Endothelial cell of umbilical vein (primary cell): Measurements from ENCODE around the gene NFATC1. TPM values are rescaled to one million over a fixed set of nuclear protein-coding genes. Genes with fewer than 3 reads are reported as not detected.

Experiments used
- BruUV-seq: library from RNA; stranded (reverse); fragments of 400-500 nt; replicated peaks from 2 replicates; lab custom pipeline; 2021; lab: Mats Ljungman, UMichigan
- CTCF ChIA-PET: fragments of 300-600, 350-600 bp; sonication (Branson Sonifier 250); formaldehyde crosslinking; loops from one replicate; lab custom pipeline; 2021; ENCODE audit warnings: antibody characterized with exemption, inconsistent platforms; lab: Charles Lee
- POLR2A ChIA-PET: fragments of 300-600, 350-600 bp; sonication (Branson Sonifier 250); formaldehyde crosslinking; loops from one replicate; lab custom pipeline; 2021; ENCODE audit warnings: antibody characterized with exemption, inconsistent platforms; lab: Charles Lee
- DNase-seq: peaks from one replicate; pipeline ENCODE4 v3.0.0-alpha.2; 2011; ENCODE audit warnings: low read depth, low spot score
- FAIRE-seq: peaks from 2 replicates; lab custom pipeline; 2011; peaks lifted over from hg19 to GRCh38; lab: Jason Lieb, UNC
- H2AFZ ChIP-seq: 2 replicates; pipeline ENCODE4 v1.6.0; 2012; ENCODE audit warnings: low read depth, low read length, control low read depth, inconsistent platforms
- H3K27ac ChIP-seq: 2 replicates; pipeline ENCODE4 v1.5.1; 2011; ENCODE audit warnings: low read depth, mild to moderate bottlenecking, control low read depth, low read length, moderate library complexity; ENCODE audit not compliant: insufficient read depth
- H3K27me3 ChIP-seq, 2 experiments: 2 replicates each; pipeline versions ENCODE4 v1.6.0 to v1.6.1; 2011; ENCODE audit warnings: low read length in 2 of 2, mixed read lengths in 1 of 2; ENCODE audit not compliant: control insufficient read depth in 2 of 2, insufficient read depth in 2 of 2
- H3K36me3 ChIP-seq, 2 experiments: 2 replicates in 1 of 2; 3 replicates in 1 of 2; pipeline ENCODE4 v1.5.1; 2011; ENCODE audit warnings: low read length in 2 of 2, mild to moderate bottlenecking in 1 of 2, moderate library complexity in 1 of 2; ENCODE audit not compliant: control insufficient read depth in 2 of 2, insufficient read depth in 2 of 2; ENCODE audit errors: extremely low read depth in 1 of 2
- H3K4me1 ChIP-seq: 3 replicates; pipeline ENCODE4 v1.5.1; 2011; ENCODE audit warnings: mild to moderate bottlenecking, low read length; ENCODE audit not compliant: control insufficient read depth, insufficient read depth; ENCODE audit errors: extremely low read depth
- H3K4me2 ChIP-seq: 2 replicates; pipeline ENCODE4 v1.6.1; 2011; ENCODE audit warnings: low read length, control low read depth, mixed read lengths; ENCODE audit not compliant: insufficient read depth
- H3K4me3 ChIP-seq, 3 experiments: fragments of 200-600 bp in 1 of 3; sonication (generic), shearing (Covaris generic) in 1 of 3; replicated peaks in 1 of 3; 2 replicates each; pipeline ENCODE4 v1.5.1; 2011 to 2016; ENCODE audit warnings: control low read depth in 3 of 3, low read length in 3 of 3, mild to moderate bottlenecking in 2 of 3, inconsistent platforms in 1 of 3, low read depth in 1 of 3, moderate library complexity in 1 of 3; ENCODE audit not compliant: insufficient read depth in 1 of 3
- H3K79me2 ChIP-seq: 2 replicates; pipeline ENCODE4 v1.6.0; 2012; ENCODE audit warnings: low read length, inconsistent platforms; ENCODE audit not compliant: control insufficient read depth, insufficient read depth
- H3K9ac ChIP-seq: replicated peaks from 2 replicates; pipeline ENCODE3; 2011; ENCODE audit warnings: low read length, control low read depth; ENCODE audit not compliant: insufficient read depth; ENCODE audit errors: extremely low read depth
- H3K9me1 ChIP-seq: replicated peaks from 3 replicates; pipeline ENCODE4 v1.6.0; 2011; ENCODE audit warnings: mild to moderate bottlenecking, low read length; ENCODE audit not compliant: control insufficient read depth, insufficient read depth; ENCODE audit errors: extremely low read depth
- H3K9me3 ChIP-seq: replicated peaks from 2 replicates; pipeline ENCODE4 v1.5.1; 2012; ENCODE audit warnings: low read length, inconsistent platforms; ENCODE audit not compliant: control insufficient read depth, insufficient read depth
- H4K20me1 ChIP-seq: replicated peaks from 2 replicates; pipeline ENCODE3; 2011; ENCODE audit warnings: mild to moderate bottlenecking, low read length; ENCODE audit not compliant: control insufficient read depth, insufficient read depth; ENCODE audit errors: extremely low read depth
- EZH2 ChIP-seq: IDR thresholded peaks from 2 replicates; pipeline ENCODE4 v1.6.1; 2012; ENCODE audit warnings: borderline replicate concordance, low read depth, mild to moderate bottlenecking, moderate library complexity, low read length, inconsistent platforms; ENCODE audit not compliant: severe bottlenecking
- FOS ChIP-seq: IDR thresholded peaks from 2 replicates; pipeline ENCODE4 v1.6.1; 2011; ENCODE audit warnings: mild to moderate bottlenecking, low read length, moderate library complexity, borderline replicate concordance; ENCODE audit not compliant: insufficient read depth
- GATA2 ChIP-seq: IDR thresholded peaks from 2 replicates; pipeline ENCODE4 v1.7.0; 2011; ENCODE audit warnings: low read depth, mild to moderate bottlenecking, moderate library complexity, mixed read lengths, low read length; ENCODE audit not compliant: insufficient read length, insufficient read depth
- POLR2A ChIP-seq: IDR thresholded peaks from 2 replicates; pipeline ENCODE4 v1.6.1; 2012; ENCODE audit warnings: low read depth, mild to moderate bottlenecking, control low read depth, low read length
- POLR2AphosphoS5 ChIP-seq: IDR thresholded peaks from 2 replicates; pipeline ENCODE4 v1.6.1; 2012; ENCODE audit warnings: low read depth, mild to moderate bottlenecking, control low read depth, low read length, moderate library complexity; ENCODE audit not compliant: insufficient read depth
- dilution Hi-C: fragments of 300-500 bp; cut with MboI; formaldehyde crosslinking; loops from one replicate; pipeline ENCODE4 v1.15.0; 2019; ENCODE audit warnings: low sequenced_read_pairs; ENCODE audit not compliant: extremely low pct_ligation_motif_present
- intact Hi-C: fragments of 100-400 bp; cut with micrococcal nuclease; formaldehyde crosslinking; loops from one replicate; pipeline ENCODE4 v1.10.0; 2022
- polyA plus RNA-seq, 4 experiments: library from polyadenylated mRNA; depleted of rRNA in 3 of 4; stranded (reverse) in 3 of 4; unstranded in 1 of 4; fragments of >200 nt; gene quantifications; 2 replicates each; pipeline versions ENCODE4 v1.2.1 to v1.2.3, GENCODE V29; 2011 to 2012; ENCODE audit warnings: missing spikeins in 1 of 4
- total RNA-seq: library from RNA; stranded (reverse); gene quantifications from 2 replicates; pipeline ENCODE4 v1.2.3, GENCODE V29; 2021
- TF ChIP-seq, protein P1 (sequence below): IDR thresholded peaks from 2 replicates; pipeline ENCODE4 v1.6.1; 2011; ENCODE audit not compliant: insufficient read depth, insufficient read length
- TF ChIP-seq, protein P2 (sequence below), 2 donors: IDR thresholded peaks; 1 replicate in 1 of 2; 2 replicates in 1 of 2; pipeline ENCODE4 v1.5.1; 2011; ENCODE audit warnings: low read length in 2 of 2, mild to moderate bottlenecking in 2 of 2, moderate library complexity in 2 of 2, control low read depth in 1 of 2, inconsistent platforms in 1 of 2, low read depth in 1 of 2; ENCODE audit not compliant: insufficient read depth in 1 of 2; ENCODE audit errors: extremely low read depth in 1 of 2

The NFATC1 gene
- total and polyA plus RNA-seq, 2 donors (not counting 3 experiments of a cell fraction or from before 2014, with no cell fraction given) = 11.1 to 30.0 TPM

DNA sequence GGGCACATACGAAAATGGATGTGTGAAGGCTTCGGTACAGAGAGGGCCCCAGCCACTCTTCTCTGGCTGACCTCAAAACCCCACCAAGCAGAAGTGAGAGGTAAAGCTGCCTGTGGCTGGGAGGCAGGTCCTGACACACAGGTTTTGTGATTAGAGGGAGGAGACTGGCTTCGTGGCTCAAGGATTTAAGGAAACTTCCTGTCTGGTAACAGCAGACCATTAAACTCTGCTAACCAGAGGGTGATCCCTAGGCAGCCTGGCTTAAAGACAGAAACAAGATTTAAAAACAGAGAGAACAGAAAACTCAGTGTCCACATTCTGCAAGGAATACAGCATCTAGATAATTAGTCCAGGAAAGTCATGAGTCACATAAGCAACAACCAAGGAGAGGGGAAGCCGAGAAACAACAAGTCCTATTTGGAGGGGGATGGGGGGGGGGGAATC lies 101.9 kb downstream of the NFATC1 start:
- Histone ChIP-seq H3K9me1 (no peaks in the 10 kb centered on the region), H2AFZ (peak overlapping the region; percentile 26), H3K9me3 (no peaks in the 10 kb centered on the region), H3K4me1 (peaks cover 16% of the 10 kb centered on the region), H4K20me1 (no peaks in the 10 kb centered on the region), H3K4me3 (no peak overlapping the region), H3K36me3 (peaks cover 0 to 5% of the 10 kb centered on the region in 2 experiments), H3K9ac (peak overlapping the region; percentile 4), H3K27me3 (no peaks in the 10 kb centered on the region), H3K79me2 (no peaks in the 10 kb centered on the region), H3K4me2 (no peak overlapping the region), H3K27ac (peak overlapping the region; percentile 23)
- DNase-seq = no peak
- dilution Hi-C loops (no loop called here), intact Hi-C loops (loop anchor here (1.0 kb wide), 1 partner anchor 11 kb away; no protein-coding TSS in a partner anchor)
- no TSS peak for BruUV-seq
- TF ChIP-seq FOS = peak; percentile 25
- no peak for TF ChIP-seq EZH2
- TF ChIP-seq POLR2AphosphoS5 = no peak
- TF ChIP-seq, protein P1, sequence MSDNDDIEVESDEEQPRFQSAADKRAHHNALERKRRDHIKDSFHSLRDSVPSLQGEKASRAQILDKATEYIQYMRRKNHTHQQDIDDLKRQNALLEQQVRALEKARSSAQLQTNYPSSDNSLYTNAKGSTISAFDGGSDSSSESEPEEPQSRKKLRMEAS = no peak
- ChIA-PET CTCF (interaction anchor here (0.7 to 0.9 kb wide), 2 partner anchors 9 to 10 kb away, joined by 3 to 4 read pairs; no protein-coding TSS in a partner anchor), POLR2A (no interaction called here)
- peak; percentile 69 for FAIRE-seq

GRCh38 chr18:79498662-79499061 lies 102.9 kb downstream of the NFATC1 start:
- peaks cover 0 to 4% of the 10 kb centered on the region in 2 experiments for H3K36me3 ChIP-seq
- ChIA-PET POLR2A (no interaction called here), CTCF (interaction anchor here (0.6 to 0.8 kb wide), 3 partner anchors 8 to 175 kb away, joined by 3 to 4 read pairs (median 3); no protein-coding TSS in a partner anchor)
- no peak overlapping the region for H2AFZ ChIP-seq
- peaks cover 19% of the 10 kb centered on the region for H3K4me1 ChIP-seq
- no peak overlapping the region for H3K4me3 ChIP-seq
- H3K9me1 ChIP-seq = no peaks in the 10 kb centered on the region
- intact Hi-C loops (no loop called here), dilution Hi-C loops (no loop called here)
- no peak overlapping the region for H3K4me2 ChIP-seq
- no peak overlapping the region for H3K9ac ChIP-seq
- H3K27ac ChIP-seq = no peak overlapping the region
- TF ChIP-seq FOS = no peak
- TF ChIP-seq POLR2A = no peak
- TF ChIP-seq EZH2 = no peak
- TF ChIP-seq, protein P2, sequence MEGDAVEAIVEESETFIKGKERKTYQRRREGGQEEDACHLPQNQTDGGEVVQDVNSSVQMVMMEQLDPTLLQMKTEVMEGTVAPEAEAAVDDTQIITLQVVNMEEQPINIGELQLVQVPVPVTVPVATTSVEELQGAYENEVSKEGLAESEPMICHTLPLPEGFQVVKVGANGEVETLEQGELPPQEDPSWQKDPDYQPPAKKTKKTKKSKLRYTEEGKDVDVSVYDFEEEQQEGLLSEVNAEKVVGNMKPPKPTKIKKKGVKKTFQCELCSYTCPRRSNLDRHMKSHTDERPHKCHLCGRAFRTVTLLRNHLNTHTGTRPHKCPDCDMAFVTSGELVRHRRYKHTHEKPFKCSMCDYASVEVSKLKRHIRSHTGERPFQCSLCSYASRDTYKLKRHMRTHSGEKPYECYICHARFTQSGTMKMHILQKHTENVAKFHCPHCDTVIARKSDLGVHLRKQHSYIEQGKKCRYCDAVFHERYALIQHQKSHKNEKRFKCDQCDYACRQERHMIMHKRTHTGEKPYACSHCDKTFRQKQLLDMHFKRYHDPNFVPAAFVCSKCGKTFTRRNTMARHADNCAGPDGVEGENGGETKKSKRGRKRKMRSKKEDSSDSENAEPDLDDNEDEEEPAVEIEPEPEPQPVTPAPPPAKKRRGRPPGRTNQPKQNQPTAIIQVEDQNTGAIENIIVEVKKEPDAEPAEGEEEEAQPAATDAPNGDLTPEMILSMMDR (IDR thresholded peaks at IDR 0.05; ENCODE audit: extremely low read depth in 1 of 2, insufficient read depth in 1 of 2, low read depth in 1 of 2, low read length in 2 of 2) = no peak
- no peak for TF ChIP-seq POLR2AphosphoS5
- TF ChIP-seq GATA2 = no peak
- BruUV-seq = no TSS peak
- FAIRE-seq (no peak), DNase-seq (no peak)
- H4K20me1 ChIP-seq = no peaks in the 10 kb centered on the region
- no peaks in the 10 kb centered on the region for H3K9me3 ChIP-seq
- no peaks in the 10 kb centered on the region for H3K79me2 ChIP-seq
- H3K27me3 ChIP-seq = no peaks in the 10 kb centered on the region
